GM19395 (cell line): ENCODE data around the gene FUCA2.
"Not testable (repeated sequence)": the region's sequence is repeated elsewhere in the genome, so short reads cannot be mapped to it uniquely, and the experiment has no call there.

ENCODE experiments used
- ATAC-seq: cut with Tn5 transposase; IDR thresholded peaks from one replicate; pipeline ENCODE4 v1.9.1; 2021; ENCODE audit warnings: mild to moderate bottlenecking, moderate library complexity; ENCODE audit not compliant: unreplicated experiment

FUCA2 gene

GRCh38 chr6:143505111-143505510, 6.4 kb downstream of the FUCA2 start:
- peak; percentile 59 for ATAC-seq

- ATAC-seq: no peak
Observed at GRCh38 chr6:143504369-143504768, 7.2 kb downstream of the FUCA2 start.

GRCh38 chr6:143501851-143502250, 9.7 kb downstream of the FUCA2 start:
- ATAC-seq: no peak

GRCh38 chr6:143498428-143498827, 13.1 kb downstream of the FUCA2 start:
- ATAC-seq: no peak

DNA sequence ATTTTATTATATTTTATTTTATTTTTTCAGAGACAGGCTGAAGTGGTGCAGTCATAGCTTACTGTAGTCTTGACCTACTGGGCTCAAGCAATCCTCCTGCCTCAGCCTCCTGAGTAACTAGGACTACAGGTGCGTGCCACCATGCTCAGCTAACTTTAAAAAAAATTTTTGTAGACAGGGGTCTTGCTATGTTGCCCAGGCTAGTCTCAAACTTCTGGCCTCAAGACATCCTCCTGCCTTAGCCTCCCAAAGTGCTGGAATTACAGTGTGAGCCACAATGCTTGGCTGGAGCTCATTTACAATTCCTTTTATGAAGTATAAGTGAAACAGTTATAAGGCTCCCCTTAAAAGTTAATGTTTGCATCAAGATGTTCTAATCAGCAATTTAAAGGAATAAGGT, 14.5 kb downstream of the FUCA2 start:
- ATAC-seq: no peak

- ATAC-seq: no peak
Observed at GRCh38 chr6:143490775-143491174, 20.7 kb downstream of the FUCA2 start.

DNA sequence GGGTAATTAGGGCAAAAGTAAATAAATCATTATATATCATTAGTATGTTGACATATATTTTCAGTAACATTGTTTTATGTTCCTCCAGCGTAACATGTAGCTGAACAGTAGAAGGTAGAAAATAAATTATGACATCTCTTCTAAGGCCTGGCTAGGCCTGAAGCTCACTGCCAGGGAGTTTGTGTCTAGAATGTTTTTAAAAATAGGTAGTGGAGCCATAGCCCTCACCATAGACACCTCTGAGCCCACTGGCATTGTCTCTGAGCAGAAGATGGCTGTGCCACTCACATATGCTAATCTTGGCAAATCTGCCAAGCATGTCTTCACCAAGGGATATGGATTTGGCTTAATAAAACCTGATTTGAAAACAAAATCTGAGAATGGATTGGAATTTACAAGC, 21.3 kb downstream of the FUCA2 start:
- ATAC-seq: no peak

DNA sequence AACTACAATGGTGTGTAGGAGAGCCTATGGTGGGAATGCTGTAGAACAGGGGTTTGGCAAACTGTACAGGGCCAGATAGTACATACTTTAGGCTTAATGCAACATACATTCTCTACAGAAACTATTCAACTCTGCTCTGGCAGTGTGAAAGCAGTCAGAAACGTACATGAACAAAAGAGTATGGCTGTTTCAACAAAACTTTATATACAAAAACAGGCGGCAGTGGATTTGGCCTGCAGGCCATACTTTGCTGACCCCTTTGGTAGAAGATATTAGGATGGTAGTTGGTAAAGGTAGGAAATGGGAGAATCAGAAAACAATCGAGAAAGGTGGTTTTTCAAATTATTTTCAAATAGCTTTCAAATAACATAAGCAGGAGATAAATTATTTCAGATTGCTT, 24.8 kb downstream of the FUCA2 start:
- ATAC-seq: no peak

DNA sequence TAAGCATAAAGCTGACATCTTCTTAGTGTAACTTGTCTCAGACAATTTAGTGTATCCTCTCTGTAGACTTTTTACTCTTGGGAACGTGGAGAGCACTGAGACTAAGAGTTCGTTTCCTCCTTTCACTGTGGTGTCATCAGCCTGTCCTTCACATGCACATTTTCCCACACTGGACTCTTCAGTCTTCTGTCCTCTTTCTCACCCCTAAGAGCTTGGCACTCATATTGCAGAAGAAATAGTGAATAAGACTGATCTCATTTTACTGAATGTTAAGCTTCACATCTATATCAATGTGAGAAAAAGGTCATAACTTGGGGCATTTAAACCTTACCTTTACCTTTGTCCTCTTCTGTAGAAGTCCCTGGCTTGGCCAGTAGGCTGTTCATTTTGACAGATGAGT, 25.6 kb downstream of the FUCA2 start:
- ATAC-seq: no peak

DNA sequence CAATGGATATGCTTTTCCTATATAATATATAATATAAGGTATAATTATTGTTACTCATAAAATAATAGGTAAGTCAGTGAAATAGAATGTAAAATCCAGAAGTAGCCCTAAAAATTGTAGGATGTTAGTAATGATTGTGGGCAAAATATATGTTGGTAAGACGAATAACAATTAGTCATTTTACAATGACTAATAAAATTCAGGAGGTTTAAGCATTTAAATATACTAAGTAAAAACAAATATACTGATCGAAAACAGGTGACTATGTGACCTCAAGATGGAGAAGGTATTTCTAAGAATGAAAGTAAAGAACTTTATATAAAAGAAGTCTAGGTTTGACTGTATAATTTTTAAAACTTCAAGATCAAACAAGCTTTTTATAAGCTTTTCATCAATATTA, 28.9 kb downstream of the FUCA2 start:
- ATAC-seq: no peak

DNA sequence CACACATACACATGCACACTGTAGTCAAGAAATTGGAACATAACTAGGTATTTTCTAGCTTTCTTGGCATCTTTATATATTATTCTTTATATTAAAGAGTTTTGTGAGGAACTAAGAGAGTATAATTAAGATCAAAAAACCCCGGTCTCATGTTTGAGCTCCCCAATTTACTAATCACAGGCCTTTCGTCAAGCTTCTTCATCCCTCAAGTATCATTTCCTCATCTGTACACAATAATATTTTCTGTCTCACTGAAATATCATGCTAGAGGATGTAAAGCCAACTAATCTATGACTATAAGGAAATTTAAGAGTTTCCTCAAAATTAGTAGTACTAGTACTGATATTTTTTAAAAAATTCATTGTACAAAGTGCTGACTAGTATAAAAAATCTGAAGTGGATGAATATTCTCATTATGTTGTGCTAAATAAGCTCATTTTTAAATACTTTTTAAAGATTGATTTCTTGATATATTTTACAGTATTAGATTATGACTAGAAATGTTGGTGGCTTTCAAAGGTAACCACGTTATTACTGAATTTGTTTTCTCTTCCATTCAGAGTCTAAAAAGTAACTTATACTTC, 32.9 kb downstream of the FUCA2 start:
- ATAC-seq: peak; percentile 68

GRCh38 chr6:143476545-143476944, 35.0 kb downstream of the FUCA2 start:
- ATAC-seq: no peak

DNA sequence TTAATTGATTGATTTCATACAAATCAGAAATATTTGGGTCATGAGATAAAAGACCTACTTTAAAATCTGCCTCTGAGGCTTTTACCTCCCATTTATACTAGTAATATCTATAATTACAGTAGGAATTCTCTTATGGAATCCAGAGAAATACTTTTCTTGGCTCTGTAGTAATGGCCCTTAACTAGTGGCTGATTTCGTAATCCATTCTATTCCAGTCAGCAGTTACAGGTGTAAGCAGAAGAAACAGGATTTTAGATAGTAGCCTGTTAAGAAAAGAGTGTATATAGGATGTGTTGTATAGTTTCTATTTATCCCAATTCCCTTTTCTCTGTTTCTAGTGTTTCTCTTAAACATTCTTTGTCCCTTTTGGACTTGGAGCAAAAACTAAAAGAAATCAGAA, 39.7 kb downstream of the FUCA2 start:
- ATAC-seq: no peak

DNA sequence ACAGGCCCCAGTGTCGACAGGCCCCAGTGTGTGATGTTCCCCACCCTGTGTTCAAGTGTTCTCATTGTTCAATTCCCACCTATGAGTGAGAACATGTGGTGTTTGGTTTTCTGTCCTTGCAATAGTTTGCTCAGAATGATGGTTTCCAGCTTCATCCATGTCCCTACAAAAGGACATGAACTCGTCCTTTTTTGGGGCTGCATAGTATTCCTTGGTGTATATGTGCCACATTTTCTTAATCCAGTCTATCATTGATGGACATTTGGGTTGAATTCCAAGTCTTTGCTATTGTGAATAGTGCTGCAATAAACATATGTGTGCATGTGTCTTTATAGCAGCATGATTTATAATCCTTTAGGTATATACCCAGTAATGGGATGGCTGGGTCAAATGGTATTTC, 42.7 kb downstream of the FUCA2 start:
- ATAC-seq: not testable (repeated sequence)

- ATAC-seq: no peak
Observed at GRCh38 chr6:143468026-143468425, 43.5 kb downstream of the FUCA2 start.

- no peak for ATAC-seq
Observed at GRCh38 chr6:143465546-143465945, 46.0 kb downstream of the FUCA2 start.

DNA sequence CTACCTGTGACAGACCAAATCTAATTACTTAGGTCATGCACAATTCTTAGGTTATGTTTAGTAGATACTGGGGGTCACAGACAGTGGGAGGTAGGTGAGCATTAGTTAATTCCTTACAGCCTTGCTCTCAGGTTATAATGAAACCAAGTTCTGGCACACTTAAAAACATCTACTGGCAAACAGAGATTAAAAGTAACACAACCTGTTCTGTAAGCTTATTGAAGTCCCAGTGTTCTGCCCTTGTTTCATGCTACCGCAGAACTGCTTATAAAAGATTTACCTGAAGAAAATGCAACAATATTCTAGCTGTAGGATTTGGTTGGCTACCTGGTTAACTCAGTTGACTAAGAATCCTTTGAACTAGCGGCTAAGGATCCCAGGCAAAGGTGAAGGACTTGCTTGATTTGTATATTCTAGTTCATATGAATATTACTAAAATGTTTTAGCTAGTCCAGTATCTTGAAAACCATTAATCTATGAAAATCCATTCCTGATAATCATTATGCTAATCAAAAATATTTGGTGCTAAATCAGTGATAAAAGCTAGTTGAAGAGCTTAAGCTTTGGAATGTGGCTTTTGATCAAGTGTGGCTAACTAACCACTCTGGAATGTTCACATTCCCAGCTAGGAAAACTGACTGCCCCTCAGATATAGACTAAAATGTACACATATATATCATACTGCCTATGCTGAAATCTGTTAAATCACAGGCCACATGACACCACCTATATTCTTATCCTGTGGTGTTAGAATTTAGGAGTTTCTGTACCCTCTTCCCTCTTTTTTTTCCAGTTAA, 53.8 kb downstream of the FUCA2 start:
- no peak for ATAC-seq

GRCh38 chr6:143451531-143451930, 60.0 kb downstream of the FUCA2 start:
- ATAC-seq: no peak

DNA sequence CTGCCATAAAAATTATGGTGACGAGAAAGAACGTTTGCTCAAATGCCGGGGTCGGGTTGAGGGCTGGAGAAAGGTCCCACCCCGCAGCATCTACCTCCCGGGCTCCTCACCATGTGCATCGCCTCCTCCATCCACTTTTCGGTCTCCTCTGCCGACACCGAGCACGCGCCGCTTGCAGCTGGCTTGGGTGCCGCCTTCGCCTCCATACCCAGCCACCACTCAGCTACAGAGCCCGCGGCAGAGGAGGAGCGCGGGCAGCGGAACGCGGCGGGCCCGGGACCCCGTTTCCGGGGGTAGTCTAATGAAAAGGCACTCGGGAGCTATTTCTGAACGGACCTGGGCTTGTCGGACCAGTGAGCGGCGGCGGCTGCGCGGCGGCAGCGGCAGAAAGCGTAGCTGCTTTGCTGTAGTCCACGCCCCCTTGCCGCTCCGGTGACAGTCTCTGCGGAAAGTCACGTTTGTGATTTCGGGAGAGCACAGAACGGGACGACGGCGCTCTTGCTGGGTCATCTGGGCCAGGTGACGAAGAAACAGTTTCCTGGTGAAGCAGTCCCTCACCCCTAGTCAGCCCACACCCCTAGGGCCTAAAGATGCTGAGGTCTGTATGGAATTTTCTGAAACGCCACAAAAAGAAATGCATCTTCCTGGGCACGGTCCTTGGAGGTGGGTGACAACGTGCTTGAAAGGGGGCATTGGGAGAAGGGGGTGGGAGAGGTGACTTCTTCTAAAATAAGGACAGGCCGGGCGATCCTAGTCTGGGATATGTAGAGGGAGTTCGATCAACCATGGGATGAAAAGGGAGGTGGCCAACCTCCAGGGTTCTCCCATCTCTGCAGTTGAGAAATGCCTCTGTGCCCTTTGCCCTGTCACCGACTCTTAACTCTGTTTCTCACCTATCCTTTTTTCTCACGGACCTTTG, 60.8 kb downstream of the FUCA2 start, which contains the start of the genes ADAT2 and PEX3:
Gene ADAT2 (minus strand): TSS at position 243 of the 919 bp plus-strand sequence. CDS start 37 bp downstream, at position 206.
Gene PEX3 (plus strand): TSS at position 353 of the 919 bp plus-strand sequence. CDS start 238 bp downstream, at position 591.
- ATAC-seq: peak; percentile 97

GRCh38 chr6:143449714-143450452, 61.6 kb downstream of the FUCA2 start:
- peak; percentile 16 for ATAC-seq
